T47D (cell line): ENCODE measurements around the gene FAM168A.

Experiments
- DNase-seq, 2 experiments: peaks; one replicate each; pipeline versions ENCODE4 v3.0.0 to v3.0.0-alpha.2; 2011 to 2012; ENCODE audit warnings: low read depth in 1 of 2, low spot score in 1 of 2
- JUND ChIP-seq: IDR thresholded peaks from 2 replicates; pipeline ENCODE4 v1.6.1; 2012; ENCODE audit warnings: low read depth
- in situ Hi-C: cut with HindIII; loops from 2 replicates; pipeline ENCODE4 v1.10.0; 2016; ENCODE audit warnings: low sequenced_read_pairs, low pct_unique_long_range_greater_than_20kb

The FAM168A gene, protein sequence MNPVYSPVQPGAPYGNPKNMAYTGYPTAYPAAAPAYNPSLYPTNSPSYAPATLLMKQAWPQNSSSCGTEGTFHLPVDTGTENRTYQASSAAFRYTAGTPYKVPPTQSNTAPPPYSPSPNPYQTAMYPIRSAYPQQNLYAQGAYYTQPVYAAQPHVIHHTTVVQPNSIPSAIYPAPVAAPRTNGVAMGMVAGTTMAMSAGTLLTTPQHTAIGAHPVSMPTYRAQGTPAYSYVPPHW

DNA sequence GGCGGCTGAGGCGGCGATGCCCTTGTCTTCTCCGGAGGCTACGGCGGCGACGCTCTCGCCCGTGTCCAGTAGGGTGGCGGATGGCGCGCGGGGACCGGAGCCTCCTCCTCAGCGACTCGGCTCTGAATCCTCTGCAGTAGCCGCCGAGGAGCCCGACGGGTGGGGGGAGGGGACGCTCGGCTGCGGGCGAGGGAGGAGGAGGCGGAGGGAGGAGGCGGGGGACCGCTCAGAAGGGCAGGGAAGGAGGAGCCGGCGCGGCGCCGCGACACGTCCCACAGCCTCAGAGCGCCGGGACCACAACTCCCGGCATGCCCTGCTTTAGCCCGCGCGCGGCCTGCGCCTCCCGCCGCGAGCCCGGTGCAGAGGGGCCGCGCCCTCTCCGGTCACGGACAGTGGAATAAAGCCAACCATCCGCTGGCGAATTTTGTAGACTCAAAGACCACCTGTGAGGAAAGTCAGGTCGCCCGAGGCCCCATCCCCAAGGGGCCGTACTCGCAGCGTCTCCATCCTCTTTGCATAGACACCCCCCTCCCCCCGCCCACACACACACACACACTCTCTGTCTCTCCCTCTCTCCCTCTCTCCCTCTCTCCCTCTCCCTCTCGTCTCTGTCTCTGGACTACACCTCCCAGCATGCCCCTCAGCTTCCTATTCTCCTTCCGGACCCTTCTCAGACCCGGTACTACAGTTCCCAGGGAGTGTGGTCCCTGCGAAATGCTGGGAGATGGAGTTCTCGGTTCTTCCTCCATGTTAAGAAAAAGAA, at the start of gene FAM168A:
FAM168A (minus strand) TSS at position 157 of the 763 bp plus-strand sequence. CDS start 129,638 bp downstream, outside the sequence.
- TF ChIP-seq JUND, result no peak

DNA sequence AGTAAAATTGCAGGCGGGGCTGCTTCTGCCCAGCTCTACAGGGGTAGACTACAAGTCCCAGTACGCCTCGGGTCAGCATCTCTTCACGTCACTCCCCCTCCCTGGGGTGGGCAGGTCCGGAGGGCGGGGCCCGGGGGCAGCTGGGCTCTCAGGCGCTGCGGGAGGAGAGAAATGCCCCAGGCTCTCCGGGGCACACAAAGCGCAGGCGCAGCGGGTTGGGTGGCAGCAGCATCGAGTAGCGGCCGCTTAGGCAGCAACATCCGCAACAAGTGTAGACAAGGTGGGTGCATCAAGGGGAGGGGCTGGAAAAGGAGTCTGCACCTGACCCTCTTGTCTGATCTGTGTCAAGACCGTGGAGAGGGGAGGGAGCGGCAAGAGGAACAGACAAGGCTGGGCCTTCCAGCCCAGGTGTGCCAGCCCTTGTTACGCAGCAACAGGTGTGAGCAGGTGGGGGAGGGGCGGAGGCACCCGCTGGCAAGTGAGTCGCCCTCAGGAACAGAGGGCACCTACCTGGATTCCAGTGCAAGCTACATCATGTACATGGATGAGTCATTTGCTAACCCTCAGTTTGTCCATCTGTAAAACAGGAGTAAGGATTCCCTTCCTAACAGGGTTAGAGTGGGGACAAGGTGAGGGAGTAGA, 49.7 kb upstream of the FAM168A start:
- no peak for TF ChIP-seq JUND
- in situ Hi-C loops, result no loop called here
- DNase-seq, result peak; percentile 72 to 83

More for the DNA sequence above, at the start of gene FAM168A:
- DNase-seq, result peak; percentile 94 to 99
- in situ Hi-C loops, result no loop called here

DNA sequence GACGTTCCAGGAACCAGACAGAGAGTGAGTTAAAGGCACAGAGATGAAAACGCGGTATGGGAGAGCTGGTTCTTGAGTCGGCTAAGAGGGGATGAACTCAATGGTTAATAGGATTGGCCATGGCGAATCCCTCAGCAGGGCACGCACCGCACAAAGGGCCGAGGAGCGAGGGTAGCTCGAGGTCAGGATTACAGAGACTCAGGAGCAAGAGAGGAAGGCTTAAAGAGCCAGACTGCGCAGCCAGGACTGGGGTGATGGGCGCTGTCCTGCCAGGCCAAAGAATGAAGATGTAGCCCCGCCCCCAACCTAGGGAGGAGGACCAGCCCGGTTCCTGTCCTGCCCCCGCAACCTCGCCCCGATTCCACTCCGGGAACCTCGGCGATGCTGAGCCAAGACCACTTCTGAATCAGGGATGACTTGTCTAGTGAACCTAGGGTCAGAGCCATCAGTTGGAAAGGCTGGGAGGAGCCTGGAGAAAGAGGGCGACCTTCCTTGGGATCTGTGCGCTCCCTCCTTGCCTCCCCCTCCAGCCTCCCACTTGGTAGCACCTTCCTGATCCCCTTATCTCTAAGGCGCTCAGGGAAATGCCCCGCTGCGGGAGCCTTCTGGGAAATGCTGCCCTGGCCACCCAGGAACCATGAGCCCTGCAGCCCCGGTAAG, 48.2 kb upstream of the FAM168A start, which contains the start of gene PLEKHB1:
PLEKHB1 (plus strand) TSS at position 610 of the 660 bp plus-strand sequence; CDS start at position 638, 28 bp downstream.
- in situ Hi-C loops, result no loop called here
- no peak for DNase-seq
- no peak for TF ChIP-seq JUND

DNA sequence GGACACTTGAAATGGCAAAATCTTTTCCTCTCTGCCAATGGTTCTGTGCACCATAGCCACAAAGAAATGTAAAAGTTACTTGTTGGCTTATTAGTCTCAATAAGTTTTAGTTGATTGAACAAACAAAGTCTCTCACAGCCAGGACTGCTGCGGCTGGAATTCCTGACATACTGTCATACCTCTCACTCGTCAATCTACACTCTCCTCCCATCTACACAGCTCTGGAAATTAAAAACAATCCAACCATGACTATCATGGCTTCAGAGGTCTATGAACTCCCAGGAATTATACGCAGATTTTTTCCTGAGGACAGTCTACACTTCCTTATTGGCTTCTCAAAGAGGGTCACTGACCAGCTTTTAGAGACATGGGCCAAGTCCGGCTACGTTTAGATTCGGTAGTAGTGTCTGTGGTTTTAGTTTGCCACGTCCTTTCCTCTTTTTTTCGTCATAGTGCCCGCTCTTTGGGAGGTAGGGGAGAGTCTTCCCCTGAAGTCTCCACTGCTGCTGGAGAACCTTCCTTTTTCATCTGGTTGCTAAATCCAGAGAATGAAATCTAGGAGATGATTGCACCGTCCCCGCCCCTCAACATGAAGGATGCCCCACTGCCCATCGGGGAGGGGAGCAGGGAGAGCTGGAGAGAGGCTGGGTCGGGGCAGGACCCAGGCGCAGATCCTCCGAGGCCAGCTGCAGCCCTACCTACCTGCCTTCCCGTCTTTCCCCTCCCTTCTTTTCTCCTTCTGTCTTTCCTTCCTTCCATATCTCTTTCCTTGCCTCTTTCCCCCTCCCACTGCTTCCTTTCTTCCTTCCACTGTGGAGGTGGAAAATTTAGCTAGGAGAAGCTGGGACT, 47.4 kb upstream of the FAM168A start:
- in situ Hi-C loops, result no loop called here
- TF ChIP-seq JUND, result no peak
- no peak for DNase-seq

DNA sequence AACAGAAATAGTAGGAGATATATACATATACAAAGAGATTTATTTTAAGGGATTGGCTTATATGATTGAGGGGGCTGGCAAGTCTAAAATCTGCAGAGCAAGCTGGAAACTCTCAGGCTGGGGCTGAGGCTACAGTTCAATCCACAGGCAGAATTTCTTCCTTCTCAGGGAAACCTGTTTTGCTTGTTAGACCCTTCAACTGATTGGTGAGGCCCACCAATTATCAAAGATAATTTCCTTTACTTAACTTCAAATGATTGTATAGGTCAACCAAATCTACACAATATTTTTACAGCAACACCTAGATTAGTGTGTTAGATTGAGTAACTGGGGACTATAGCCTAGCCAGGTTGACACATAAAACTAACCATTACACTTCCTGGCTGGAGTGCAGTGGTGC, 43.8 kb upstream of the FAM168A start:
- in situ Hi-C loops, result no loop called here
- no peak for DNase-seq
- TF ChIP-seq JUND, result no peak

DNA sequence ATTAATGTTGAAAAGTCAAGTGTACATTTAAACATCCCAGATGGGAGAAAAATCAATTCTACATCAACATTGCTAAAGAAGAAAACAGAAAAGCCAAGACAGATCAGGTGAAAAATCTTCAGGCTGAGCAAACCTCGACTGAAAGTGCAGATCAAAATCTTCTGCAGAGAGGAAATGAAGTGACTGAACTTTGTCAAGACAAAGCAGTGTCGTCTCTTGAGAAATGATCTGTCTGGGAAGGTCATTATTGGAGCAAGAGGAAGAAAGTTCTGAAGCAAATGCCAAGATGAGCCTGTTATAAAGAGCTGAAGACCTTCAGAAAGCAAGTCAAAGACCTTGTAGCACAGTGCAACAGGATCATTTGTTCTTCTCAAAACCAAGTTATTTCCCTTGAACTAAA, 42.7 kb upstream of the FAM168A start:
- no peak for TF ChIP-seq JUND
- no peak for DNase-seq
- in situ Hi-C loops, result no loop called here

DNA sequence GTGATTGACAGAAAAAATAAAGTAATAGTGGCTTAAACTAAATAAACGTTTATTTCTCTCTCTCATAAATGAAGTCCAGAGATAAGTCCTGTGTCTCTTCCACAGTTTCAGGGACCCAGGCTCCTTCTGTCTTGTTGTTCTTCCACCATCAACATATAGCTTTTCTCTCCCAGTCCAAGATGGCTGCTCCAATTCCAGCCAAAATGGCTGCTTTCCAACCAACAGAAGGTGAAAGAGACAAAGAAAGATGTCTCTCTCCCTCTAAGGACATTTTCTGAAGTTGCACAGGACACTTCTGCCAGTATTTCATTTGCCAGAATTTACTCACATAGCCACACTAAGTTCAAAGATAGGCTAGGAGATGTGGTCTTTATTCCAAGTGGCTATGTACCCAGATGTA, 39.1 kb upstream of the FAM168A start:
- no peak for TF ChIP-seq JUND
- no peak for DNase-seq
- in situ Hi-C loops, result no loop called here

DNA sequence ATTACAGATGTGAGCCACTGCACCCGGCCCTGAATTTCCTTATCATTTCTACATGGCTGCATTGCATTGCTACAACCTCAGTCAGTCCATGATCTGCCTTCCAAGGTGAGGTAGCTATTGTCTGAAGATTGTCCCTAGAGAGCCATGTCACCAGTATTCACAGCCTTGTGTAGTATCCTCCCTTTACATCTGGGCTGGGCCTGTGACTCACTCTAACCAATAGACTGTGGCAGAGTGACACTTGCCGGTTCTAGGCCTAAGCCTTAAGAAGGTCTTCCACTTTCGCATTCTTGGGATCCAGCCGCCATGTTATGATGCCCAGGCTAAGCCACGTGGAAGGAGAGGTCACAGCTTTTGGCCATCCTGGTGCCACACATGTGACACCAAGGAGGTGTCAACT, 38.3 kb upstream of the FAM168A start:
- in situ Hi-C loops, result no loop called here
- no peak for TF ChIP-seq JUND

DNA sequence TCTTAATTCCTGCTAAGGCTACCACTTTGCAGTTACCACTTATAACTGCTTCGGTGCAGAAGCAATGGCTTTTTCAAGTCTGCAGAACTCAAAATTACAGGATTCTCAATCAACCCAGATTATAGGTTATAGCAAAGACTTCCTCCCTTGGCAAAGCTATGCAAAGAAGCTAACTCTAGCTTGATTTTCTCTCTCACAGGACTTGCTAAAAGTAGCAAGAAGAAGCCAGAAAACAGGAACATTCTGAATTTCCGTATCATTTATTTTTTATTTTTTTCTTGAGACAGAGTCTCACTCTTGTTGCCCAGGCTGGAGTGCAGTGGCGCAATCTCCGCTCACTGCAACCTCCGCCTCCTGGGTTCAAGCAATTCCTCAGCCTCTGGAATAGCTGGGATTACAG, 37.8 kb upstream of the FAM168A start:
- no peak for DNase-seq
- in situ Hi-C loops, result no loop called here
- TF ChIP-seq JUND, result no peak

More for the DNA sequence above, 38.3 kb upstream of the FAM168A start:
- DNase-seq, result no peak

DNA sequence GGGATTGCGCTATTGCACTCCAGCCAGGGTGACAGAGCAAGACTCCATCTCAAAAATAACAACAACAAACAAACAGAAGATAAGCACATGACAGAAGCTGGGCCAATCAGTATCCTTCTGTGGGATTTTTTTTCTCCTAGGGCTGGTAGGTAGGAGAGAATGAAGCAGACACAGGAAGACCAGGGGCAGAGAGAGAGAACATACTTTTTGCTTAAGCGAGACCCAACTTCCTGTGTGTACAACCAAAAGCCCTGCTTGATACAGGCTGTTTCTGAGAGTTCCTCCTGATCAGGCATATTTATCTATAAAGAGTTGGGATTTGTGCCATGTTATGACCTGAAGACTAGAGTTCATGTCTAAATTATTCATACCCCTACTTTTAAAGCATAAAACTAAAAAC, 36.1 kb upstream of the FAM168A start:
- in situ Hi-C loops, result no loop called here
- no peak for TF ChIP-seq JUND

DNA sequence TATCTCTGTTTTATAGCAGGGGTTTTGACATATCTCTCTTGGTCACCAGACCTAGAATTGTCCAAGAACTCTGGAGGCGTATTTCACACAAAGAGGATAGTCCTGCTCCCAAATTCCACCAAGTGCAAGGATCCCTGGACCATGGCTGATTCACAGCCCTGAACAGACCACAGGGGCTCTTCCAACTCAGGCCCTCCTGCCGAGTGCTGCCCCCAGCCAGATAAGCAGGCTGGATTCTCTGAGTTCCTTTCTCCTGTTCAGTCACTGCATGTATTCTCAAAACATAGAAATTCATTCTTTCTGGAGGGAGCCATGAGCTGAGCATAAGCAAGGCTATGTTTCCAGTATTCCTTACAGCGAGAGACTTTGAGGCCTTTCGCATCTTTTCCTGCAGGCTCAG, 35.1 kb upstream of the FAM168A start:
- in situ Hi-C loops, result no loop called here
- DNase-seq, result no peak
- TF ChIP-seq JUND, result no peak

More for the DNA sequence above, 36.1 kb upstream of the FAM168A start:
- DNase-seq, result no peak

DNA sequence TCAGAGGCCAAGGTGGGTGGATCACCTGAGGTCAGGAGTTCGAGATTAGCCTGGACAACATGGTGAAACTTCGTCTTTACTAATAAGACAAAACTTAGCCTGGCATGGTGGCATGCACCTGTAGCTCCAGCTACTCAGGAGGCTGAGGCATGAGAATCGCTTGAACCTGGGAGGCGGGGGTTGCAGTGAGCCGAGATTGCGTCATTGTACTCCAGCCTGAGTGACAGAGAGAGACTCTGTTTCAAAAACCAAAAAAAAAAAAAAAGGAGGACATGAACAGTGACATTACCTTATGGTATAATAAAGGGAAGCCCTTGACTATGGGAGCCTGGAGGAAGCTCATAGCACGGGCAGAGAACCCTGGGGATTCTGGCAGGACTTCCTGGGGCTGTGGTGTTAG, 32.0 kb upstream of the FAM168A start:
- no peak for DNase-seq
- TF ChIP-seq JUND, result no peak
- in situ Hi-C loops, result no loop called here
